Measurements from ENCODE around the gene STEAP1.
"Not testable (repeated sequence)": the region's sequence is repeated elsewhere in the genome, so short reads cannot be mapped to it uniquely, and the experiment has no call there.

Gene STEAP1

DNA sequence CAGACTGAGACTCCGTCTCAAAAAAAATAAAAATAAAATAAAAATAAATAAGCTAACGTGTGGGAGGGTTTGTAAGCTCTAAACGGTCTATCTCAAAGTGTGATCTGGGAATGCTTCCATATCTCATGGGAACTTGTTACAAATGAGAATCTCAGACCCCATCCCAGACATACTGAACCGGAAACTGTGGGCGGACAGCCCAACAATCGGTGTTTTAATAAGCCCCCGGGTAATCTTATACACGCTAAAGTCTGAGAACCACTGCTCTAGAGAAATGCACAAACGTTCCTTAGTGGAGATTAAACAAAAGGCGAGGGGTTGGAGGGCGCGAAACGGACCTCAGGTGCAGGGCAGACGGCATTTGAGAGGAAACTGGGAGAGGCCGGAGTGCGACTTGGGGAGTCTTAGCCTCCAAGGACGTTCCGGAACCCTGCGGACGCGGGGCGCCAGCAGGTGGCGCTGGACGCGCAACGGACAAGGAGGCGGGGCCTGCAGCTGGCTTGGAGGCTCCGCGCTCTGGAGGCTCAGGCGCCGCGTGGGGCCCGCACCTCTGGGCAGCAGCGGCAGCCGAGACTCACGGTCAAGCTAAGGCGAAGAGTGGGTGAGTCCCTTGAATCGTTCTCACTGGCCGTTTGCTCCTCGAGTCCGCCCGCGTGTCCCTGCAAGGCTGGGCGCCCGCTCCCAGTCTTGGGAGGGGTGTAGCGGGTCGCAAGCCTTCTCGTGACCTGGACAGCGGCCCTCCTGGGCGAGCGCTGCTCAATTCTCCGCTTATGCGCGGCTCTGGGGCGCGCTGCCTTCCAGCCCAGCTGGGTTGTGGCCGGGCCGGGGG, at the start of gene STEAP1:
Gene STEAP1 (plus strand): TSS at position 527 of the 829 bp plus-strand sequence. CDS start 5,320 bp downstream, outside the sequence.
- H3K9ac ChIP-seq; H3K36me3 ChIP-seq (ENCODE audit: control insufficient read depth, insufficient read depth, low read length); H3K4me1 ChIP-seq; H3K79me2 ChIP-seq; H3K9me3 ChIP-seq (ENCODE audit: control insufficient read depth, low read length); H3K27me3 ChIP-seq (ENCODE audit: control insufficient read depth, insufficient read depth, low read length): not testable (repeated sequence)
- H3K4me3 ChIP-seq (ENCODE audit: low read depth, low read length): peak within 1 kb of the TSS; percentile 55
- H2AFZ ChIP-seq: peak within 1 kb of the TSS; percentile 99
- H3K27ac ChIP-seq: peak within 1 kb of the TSS; percentile 29
- H3K4me2 ChIP-seq (ENCODE audit: low read length): peak within 1 kb of the TSS; percentile 87
- TF ChIP-seq, protein P1, sequence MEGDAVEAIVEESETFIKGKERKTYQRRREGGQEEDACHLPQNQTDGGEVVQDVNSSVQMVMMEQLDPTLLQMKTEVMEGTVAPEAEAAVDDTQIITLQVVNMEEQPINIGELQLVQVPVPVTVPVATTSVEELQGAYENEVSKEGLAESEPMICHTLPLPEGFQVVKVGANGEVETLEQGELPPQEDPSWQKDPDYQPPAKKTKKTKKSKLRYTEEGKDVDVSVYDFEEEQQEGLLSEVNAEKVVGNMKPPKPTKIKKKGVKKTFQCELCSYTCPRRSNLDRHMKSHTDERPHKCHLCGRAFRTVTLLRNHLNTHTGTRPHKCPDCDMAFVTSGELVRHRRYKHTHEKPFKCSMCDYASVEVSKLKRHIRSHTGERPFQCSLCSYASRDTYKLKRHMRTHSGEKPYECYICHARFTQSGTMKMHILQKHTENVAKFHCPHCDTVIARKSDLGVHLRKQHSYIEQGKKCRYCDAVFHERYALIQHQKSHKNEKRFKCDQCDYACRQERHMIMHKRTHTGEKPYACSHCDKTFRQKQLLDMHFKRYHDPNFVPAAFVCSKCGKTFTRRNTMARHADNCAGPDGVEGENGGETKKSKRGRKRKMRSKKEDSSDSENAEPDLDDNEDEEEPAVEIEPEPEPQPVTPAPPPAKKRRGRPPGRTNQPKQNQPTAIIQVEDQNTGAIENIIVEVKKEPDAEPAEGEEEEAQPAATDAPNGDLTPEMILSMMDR (IDR thresholded peaks at IDR 0.05): peak; percentile 95

DNA sequence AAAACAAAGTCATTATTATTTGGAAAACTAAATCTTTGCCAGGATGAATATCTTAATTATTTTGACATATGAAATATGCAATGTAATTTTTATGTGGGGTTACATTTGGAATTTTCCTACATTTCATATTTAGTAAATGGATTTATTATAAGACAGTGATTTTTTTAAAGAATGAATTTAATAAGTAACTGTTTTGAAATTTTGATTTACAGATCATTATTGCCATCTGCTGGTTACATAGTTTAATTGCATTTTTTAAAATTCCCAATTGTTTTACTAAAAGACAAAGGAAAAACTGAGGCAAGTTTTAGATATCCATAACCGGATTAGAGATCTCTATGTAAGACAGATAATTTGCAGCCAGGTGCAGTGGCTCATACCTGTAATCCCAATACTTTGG, 39.3 kb upstream of the STEAP1 start:
- H3K4me1 ChIP-seq; H3K9ac ChIP-seq; H3K27me3 ChIP-seq (ENCODE audit: control insufficient read depth, insufficient read depth, low read length); H3K36me3 ChIP-seq (ENCODE audit: control insufficient read depth, insufficient read depth, low read length); H3K4me2 ChIP-seq (ENCODE audit: low read length); H3K79me2 ChIP-seq; H3K27ac ChIP-seq; H3K4me3 ChIP-seq (ENCODE audit: low read depth, low read length); H3K9me3 ChIP-seq (ENCODE audit: control insufficient read depth, low read length); H2AFZ ChIP-seq: not testable (repeated sequence)
- TF ChIP-seq, protein P1 (IDR thresholded peaks at IDR 0.05): peak; percentile 22

DNA sequence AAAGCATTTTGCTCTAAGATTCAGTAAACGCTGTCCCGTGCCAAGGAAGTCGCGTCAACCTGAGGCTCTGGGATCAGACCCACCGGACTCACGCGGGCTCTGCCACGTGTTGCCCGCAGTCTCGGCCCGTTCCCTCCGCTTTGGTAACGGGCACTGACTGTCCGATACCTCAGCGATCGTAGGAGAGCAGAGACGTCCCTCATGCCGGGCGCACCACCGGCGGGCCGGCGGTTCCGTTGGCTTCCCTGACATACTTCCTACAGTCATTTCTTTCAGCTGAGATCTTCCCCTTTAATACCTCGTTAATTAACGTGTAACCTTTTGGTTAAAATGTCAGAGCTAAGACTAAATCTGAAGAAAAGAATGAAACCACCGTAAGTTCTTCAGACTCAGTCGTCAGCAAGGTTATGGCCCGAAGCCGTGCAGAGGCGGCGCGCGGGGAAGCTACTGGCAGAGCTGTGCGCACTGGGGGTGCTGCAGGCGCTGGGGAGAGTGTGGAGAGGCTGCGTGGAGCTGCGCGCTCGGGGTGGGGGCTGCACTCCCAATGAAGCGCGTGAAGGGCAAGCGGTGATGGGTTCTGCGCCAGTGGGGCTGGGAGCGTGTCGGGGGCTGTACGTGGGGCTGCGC, 35.6 kb upstream of the STEAP1 start:
- Histone ChIP-seq H3K27ac (peak overlapping the region; percentile 15), H3K4me3 (ENCODE audit: low read depth, low read length) (peak overlapping the region; percentile 56)

DNA sequence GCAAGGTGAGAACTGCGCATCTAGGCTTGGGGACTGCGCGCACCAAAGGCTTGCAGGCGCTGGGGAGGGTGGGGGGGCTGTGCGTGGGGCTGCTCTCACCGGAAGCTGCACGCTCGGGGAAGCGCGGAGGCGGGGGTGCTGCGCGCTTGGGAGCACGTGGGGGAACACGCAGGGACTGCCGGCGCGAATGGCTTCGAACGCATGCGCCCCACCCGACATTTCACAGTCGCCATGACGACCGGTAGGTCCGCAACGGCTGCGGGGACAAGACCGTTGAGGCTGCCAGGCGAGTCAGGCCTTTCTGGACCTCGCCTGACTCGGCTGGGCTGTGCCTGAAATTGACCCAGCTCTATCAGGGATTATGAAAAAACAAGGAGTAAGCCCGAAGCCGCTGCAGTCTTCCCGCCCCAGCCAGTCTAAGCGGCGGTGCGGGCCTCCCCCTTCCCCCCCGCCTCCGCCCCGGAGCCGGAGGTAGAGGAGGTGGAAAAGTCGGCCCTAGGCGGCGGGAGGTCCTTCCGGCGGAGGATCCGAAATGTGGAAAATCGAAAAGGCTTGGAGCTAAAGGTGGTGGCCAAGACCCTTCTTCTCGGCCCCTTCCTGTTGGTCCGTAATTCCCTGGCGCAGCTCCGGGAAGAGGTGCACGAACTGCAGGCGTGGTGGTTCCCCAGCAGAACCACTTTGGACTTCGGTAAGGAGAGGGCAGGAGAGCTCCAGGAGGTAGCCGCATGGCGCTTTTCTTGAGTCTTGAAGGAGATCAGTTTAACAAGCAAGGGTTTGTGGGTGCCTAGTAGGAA, 34.9 kb upstream of the STEAP1 start:
- Histone ChIP-seq H3K4me1 (no peaks in the 10 kb centered on the region), H3K27me3 (ENCODE audit: control insufficient read depth, insufficient read depth, low read length) (no peaks in the 10 kb centered on the region), H3K79me2 (no peaks in the 10 kb centered on the region), H3K9me3 (ENCODE audit: control insufficient read depth, low read length) (no peaks in the 10 kb centered on the region), H3K4me3 (ENCODE audit: low read depth, low read length) (peak overlapping the region; percentile 78), H3K9ac (no peak overlapping the region), H3K36me3 (ENCODE audit: control insufficient read depth, insufficient read depth, low read length) (no peaks in the 10 kb centered on the region), H3K27ac (peak overlapping the region; percentile 61), H3K4me2 (ENCODE audit: low read length) (peak overlapping the region; percentile 82), H2AFZ (peak overlapping the region; percentile 97)
- TF ChIP-seq, protein P1 (IDR thresholded peaks at IDR 0.05): no peak

More for the DNA sequence above, 35.6 kb upstream of the STEAP1 start:
- H3K27me3 ChIP-seq (ENCODE audit: control insufficient read depth, insufficient read depth, low read length); H3K36me3 ChIP-seq (ENCODE audit: control insufficient read depth, insufficient read depth, low read length); H3K4me1 ChIP-seq; H3K79me2 ChIP-seq; H3K9me3 ChIP-seq (ENCODE audit: control insufficient read depth, low read length); H3K9ac ChIP-seq: not testable (repeated sequence)
- Histone ChIP-seq H2AFZ (peak overlapping the region; percentile 97), H3K4me2 (ENCODE audit: low read length) (peak overlapping the region; percentile 79)

DNA sequence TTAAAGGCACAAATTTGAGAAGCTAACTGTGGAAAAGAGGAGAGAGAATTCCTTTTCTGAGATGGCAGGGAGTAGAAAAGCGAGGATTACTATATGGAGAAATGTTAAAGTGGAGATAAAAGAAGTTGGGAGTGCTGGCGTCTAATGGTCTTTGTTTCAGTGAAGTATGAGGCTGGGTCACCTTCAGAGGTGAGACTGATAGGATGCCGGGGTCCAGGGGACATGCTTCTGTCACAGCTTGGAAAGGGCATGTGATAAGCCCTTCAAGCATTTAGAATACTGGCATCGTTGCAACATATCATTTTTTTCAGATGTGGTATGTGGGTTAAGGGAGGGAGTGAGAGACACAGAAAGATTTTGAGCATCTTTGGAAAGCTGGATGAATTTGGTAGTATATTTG, 34.1 kb upstream of the STEAP1 start:
- peak overlapping the region; percentile 97 for H2AFZ ChIP-seq
- not testable (repeated sequence) for H3K4me1 ChIP-seq; H3K27me3 ChIP-seq (ENCODE audit: control insufficient read depth, insufficient read depth, low read length); H3K36me3 ChIP-seq (ENCODE audit: control insufficient read depth, insufficient read depth, low read length); H3K79me2 ChIP-seq; H3K9ac ChIP-seq; H3K27ac ChIP-seq; H3K9me3 ChIP-seq (ENCODE audit: control insufficient read depth, low read length)
- H3K4me2 ChIP-seq (ENCODE audit: low read length): peak overlapping the region; percentile 82
- peak overlapping the region; percentile 78 for H3K4me3 ChIP-seq (ENCODE audit: low read depth, low read length)

DNA sequence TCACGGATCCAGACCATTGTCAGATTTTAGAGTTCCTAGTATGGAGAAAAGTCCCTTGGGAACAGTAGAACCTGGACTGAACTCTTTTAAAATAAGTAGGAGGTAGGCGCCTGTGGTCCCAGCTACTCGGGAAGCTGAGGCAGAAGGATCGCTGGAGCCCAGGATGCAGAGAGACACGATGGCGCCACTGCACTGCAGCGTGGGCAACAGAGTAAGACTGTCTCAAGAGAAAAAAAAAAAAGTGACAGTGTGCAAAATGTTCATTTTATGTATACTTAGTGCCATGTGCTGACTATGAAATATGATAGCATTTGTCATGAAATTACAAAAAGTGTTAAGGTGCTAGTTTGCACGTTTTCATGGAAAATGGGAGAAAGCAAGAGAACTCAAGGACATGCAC, 22.5 kb upstream of the STEAP1 start:
- H3K4me3 ChIP-seq (ENCODE audit: low read depth, low read length); H3K27ac ChIP-seq; H3K4me2 ChIP-seq (ENCODE audit: low read length); H2AFZ ChIP-seq; H3K27me3 ChIP-seq (ENCODE audit: control insufficient read depth, insufficient read depth, low read length); H3K36me3 ChIP-seq (ENCODE audit: control insufficient read depth, insufficient read depth, low read length); H3K9me3 ChIP-seq (ENCODE audit: control insufficient read depth, low read length); H3K4me1 ChIP-seq; H3K9ac ChIP-seq; H3K79me2 ChIP-seq: not testable (repeated sequence)

DNA sequence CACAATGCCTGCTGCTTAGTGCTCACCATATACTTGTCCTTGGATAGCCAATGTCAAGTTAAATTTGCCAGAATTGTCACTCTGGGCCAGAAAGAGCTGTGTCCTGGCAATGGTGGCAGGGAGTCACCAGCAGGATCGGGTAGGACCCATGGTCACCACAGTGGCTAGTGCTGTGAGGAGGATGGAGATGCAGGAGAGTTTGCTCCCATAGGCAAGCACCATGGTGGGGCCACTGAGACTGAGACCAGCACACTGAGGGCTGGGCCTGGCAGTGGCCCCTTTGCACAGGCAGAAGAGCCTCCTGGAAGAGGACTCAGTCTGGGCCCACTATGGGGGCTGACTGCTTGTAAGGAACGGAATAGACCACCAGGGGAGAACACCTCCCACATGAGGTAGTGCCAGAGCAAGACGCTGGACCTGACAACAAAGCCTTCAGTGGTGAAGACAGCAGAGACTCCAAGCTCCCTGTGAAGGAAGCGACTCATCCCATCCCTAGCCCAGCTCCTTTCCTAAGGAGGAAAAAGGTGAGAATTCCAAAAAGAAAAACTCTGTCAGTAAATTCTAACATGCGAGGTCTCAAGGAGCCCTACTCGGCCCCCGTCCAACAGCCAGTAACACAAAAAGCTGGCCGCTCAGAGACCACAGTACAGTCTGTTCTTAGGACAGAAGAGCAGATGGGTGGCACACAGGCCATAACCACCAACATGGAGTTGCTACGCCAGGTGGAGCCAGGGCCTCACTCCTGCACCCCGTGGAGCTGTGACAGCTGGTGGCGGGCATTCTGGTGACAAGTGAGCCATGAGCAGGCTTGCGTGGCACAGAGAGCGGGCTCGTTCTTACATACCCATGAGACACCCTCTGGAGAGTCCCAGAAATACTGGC, 6.9 kb upstream of the STEAP1 start:
- not testable (repeated sequence) for H3K9me3 ChIP-seq (ENCODE audit: control insufficient read depth, low read length); H2AFZ ChIP-seq; H3K27ac ChIP-seq; H3K79me2 ChIP-seq; H3K4me3 ChIP-seq (ENCODE audit: low read depth, low read length); H3K9ac ChIP-seq; H3K36me3 ChIP-seq (ENCODE audit: control insufficient read depth, insufficient read depth, low read length); H3K27me3 ChIP-seq (ENCODE audit: control insufficient read depth, insufficient read depth, low read length); H3K4me2 ChIP-seq (ENCODE audit: low read length); H3K4me1 ChIP-seq
